Heart right ventricle (tissue), 16 donors: Measurements from ENCODE around the gene CWC15. TPM values are rescaled to one million over a fixed set of nuclear protein-coding genes. Genes with fewer than 3 reads are reported as not detected.

Experiments used
- ATAC-seq, 8 donors: fragments of 200-7000 bp; cut with Tn5 transposase; one replicate each; pipeline ENCODE4 v1.9.1; 2020; ENCODE audit warnings: mild to moderate bottlenecking in 8 of 8, moderate library complexity in 8 of 8, moderate number of reproducible peaks in 1 of 8
- DNase-seq, 2 donors: peaks; one replicate each; pipeline ENCODE4 v3.0.0-alpha.2; 2020
- H3K27ac ChIP-seq, 10 donors: fragments of 200-600 bp; sonication (generic) in 2 of 10; one replicate each; pipeline versions ENCODE4 v1.5.0 to v1.8.0; 2020 to 2022; ENCODE audit warnings: mild to moderate bottlenecking in 3 of 10
- H3K27me3 ChIP-seq, 7 donors: fragments of 200-600 bp; one replicate each; pipeline ENCODE4 v1.8.0; 2021 to 2022; ENCODE audit warnings: mild to moderate bottlenecking in 2 of 7
- H3K36me3 ChIP-seq, 9 donors: fragments of 200-600 bp; sonication (generic) in 1 of 9; one replicate each; pipeline versions ENCODE4 v1.5.0 to v1.8.0; 2020 to 2022; ENCODE audit warnings: mild to moderate bottlenecking in 2 of 9
- H3K4me1 ChIP-seq, 9 donors: fragments of 200-600 bp; sonication (generic) in 1 of 9; one replicate each; pipeline versions ENCODE4 v1.5.0 to v1.8.0; 2020 to 2022; ENCODE audit warnings: mild to moderate bottlenecking in 4 of 9
- H3K4me3 ChIP-seq, 10 donors: fragments of 200-600 bp; sonication (generic) in 2 of 10; one replicate each; pipeline versions ENCODE4 v1.5.0 to v1.8.0; 2020 to 2022; ENCODE audit warnings: mild to moderate bottlenecking in 7 of 10, moderate library complexity in 2 of 10
- H3K9me3 ChIP-seq, 11 donors: fragments of 200-600 bp in 10 of 11; sonication (generic) in 2 of 11; one replicate each; pipeline versions ENCODE4 v1.5.0 to v1.8.0; 2013 to 2022; ENCODE audit warnings: mild to moderate bottlenecking in 2 of 11, control low read depth in 1 of 11, moderate library complexity in 1 of 11
- CTCF ChIP-seq, 9 donors: fragments of 200-600 bp; sonication (generic) in 2 of 9; IDR thresholded peaks; one replicate each; pipeline versions ENCODE4 v1.5.0 to v1.8.0; 2021 to 2022; ENCODE audit warnings: antibody characterized with exemption in 9 of 9, mild to moderate bottlenecking in 5 of 9, moderate library complexity in 1 of 9
- WGBS, 2 donors: extraction: QIAGEN DNeasy Blood & Tissue Kit; methylation state at CpG; one replicate each; pipeline ENCODE4 v1.1.7; 2013; ENCODE audit warnings: inconsistent platforms in 1 of 2; 5-methylcytosine and 5-hydroxymethylcytosine counted together
- intact Hi-C, 10 donors: fragments of 100-400 bp; cut with DNase I; formaldehyde crosslinking; loops; one replicate each; pipeline versions ENCODE4 v1.11.1 to v1.14.2; 2022
- polyA plus RNA-seq, 2 donors: library from polyadenylated mRNA; stranded (reverse); fragments of 200-250 nt; gene quantifications; one replicate each; pipeline ENCODE4 v1.2.3, GENCODE V29; 2013
- total RNA-seq, 10 donors: library from RNA; stranded (reverse); fragmentation: NEBNext Ultra II Directional in 3 of 10; extraction: Animal tissue kit (Norgen Biotek cat#: 25700) in 3 of 10; gene quantifications; one replicate each; pipeline versions ENCODE4 v1.2.1 to v1.2.4, GENCODE V29; 2021 to 2023
- donor health status: Arrhythmogenic right ventricular cardiomyopathy.
- donor health status: ischemic (EF 13 %, LVEDD 7.1; RV severe dilation, severe dysfunction).
- donor health status: healthy with polysubstance abuse.
- donor health status: DM: no; HTN: yes; CAD: no.
- donor health status: DM: no; HTN: no; CAD: no.
- donor health status: ischemic (EF 25% LVEDD 6.9; RV normal size, moderate dysfunction).
- donor health status: ischemic (EF 25% LVEDD 5.7; RV mildly dilated, moderate dysfunction).
- donor health status: healthy.
- donor health status: DM: yes; HTN: yes; CAD: no.
- donor health status: Ischemic cardiomyopathy.
- donor health status: ischemic (EF 35%, LVEDD 5.7; RV mildly dilated, moderate dysfunction).
- donor health status: nonischemic (EF 11% LVEDD 7.7; RV severe dilation, severe dysfunction).
- donor health status: DM: yes; HTN: yes; CAD: no.
- donor health status: PGD.
- donor health status: ischemic (EF 29% LVEDD 5.4; RV normal size, mild dysfunction).
- donor health status: nonischemic (EF 23%, LVEDD 6.1; RV moderate dilation, normal function).

The CWC15 gene
- total and polyA plus RNA-seq, 12 donors: 53.1 to 196 (median 69.5) TPM

- Histone ChIP-seq H3K36me3 (peaks cover 0 to 17% (median 0%) of the 10 kb centered on the region in 9 donors), H3K9me3 (no peaks in the 10 kb centered on the region), H3K27me3 (no peaks in the 10 kb centered on the region), H3K4me1 (no peaks in the 10 kb centered on the region), H3K4me3 (no peak overlapping the region), H3K27ac (no peak overlapping the region)
- 95 to 97% methylated on average over 6 of the region's 6 CpGs for WGBS, 2 donors
- DNase-seq: no peak
- ATAC-seq: no peak
- no peak for TF ChIP-seq CTCF (IDR thresholded peaks at IDR 0.05)
- intact Hi-C loops: no loop called here
These were observed 24.1 kb upstream of the CWC15 start for GRCh38 chr11:94997437-94997836.

GRCh38 chr11:94993400-94993943, 20.1 kb upstream of the CWC15 start:
- peaks cover 0 to 8% (median 0%) of the 10 kb centered on the region in 7 donors for H3K27me3 ChIP-seq
- intact Hi-C loops: no loop called here
- ATAC-seq (no peak), DNase-seq (no peak)
- no peak for TF ChIP-seq CTCF (IDR thresholded peaks at IDR 0.05)
- no peak overlapping the region for H3K4me3 ChIP-seq
- H3K36me3 ChIP-seq: peaks cover 0 to 9% (median 0%) of the 10 kb centered on the region in 9 donors
- WGBS, 2 donors: 97 to 98% methylated on average over 2 of the region's 2 CpGs
- no peaks in the 10 kb centered on the region for H3K9me3 ChIP-seq
- H3K27ac ChIP-seq: no peak overlapping the region
- no peaks in the 10 kb centered on the region for H3K4me1 ChIP-seq

GRCh38 chr11:94988748-94989147, 15.4 kb upstream of the CWC15 start:
- intact Hi-C loops: no loop called here
- H3K27ac ChIP-seq: no peak overlapping the region
- no peak for ATAC-seq
- no peak overlapping the region for H3K4me3 ChIP-seq
- no peak for TF ChIP-seq CTCF (IDR thresholded peaks at IDR 0.05)
- DNase-seq: no peak
- no peaks in the 10 kb centered on the region for H3K9me3 ChIP-seq
- no peaks in the 10 kb centered on the region for H3K4me1 ChIP-seq
- peaks cover 0 to 9% (median 0%) of the 10 kb centered on the region in 7 donors for H3K27me3 ChIP-seq
- 84 to 92% methylated on average over 1 of the region's 1 CpG for WGBS, 2 donors
- H3K36me3 ChIP-seq: no peaks in the 10 kb centered on the region

GRCh38 chr11:94987378-94987777, 14.0 kb upstream of the CWC15 start:
- intact Hi-C loops: no loop called here

More at GRCh38 chr11:94987378-94987777, 14.0 kb upstream of the CWC15 start:
- ATAC-seq: no peak
- no peak overlapping the region for H3K4me3 ChIP-seq
- TF ChIP-seq CTCF (IDR thresholded peaks at IDR 0.05): no peak
- H3K4me1 ChIP-seq: no peaks in the 10 kb centered on the region
- 64 to 66% methylated on average over 4 of the region's 4 CpGs for WGBS, 2 donors
- H3K36me3 ChIP-seq: no peaks in the 10 kb centered on the region
- no peaks in the 10 kb centered on the region for H3K9me3 ChIP-seq
- no peak for DNase-seq
- peaks cover 0 to 9% (median 0%) of the 10 kb centered on the region in 7 donors for H3K27me3 ChIP-seq
- no peak overlapping the region for H3K27ac ChIP-seq
